ENCODE data around the gene ERCC4.
"Not testable (repeated sequence)": the region's sequence is repeated elsewhere in the genome, so short reads cannot be mapped to it uniquely, and the experiment has no call there.

ERCC4 gene
- 28.0 to 46.4 (median 32.8) reads per million in 4 experiments for total RNA-seq

DNA sequence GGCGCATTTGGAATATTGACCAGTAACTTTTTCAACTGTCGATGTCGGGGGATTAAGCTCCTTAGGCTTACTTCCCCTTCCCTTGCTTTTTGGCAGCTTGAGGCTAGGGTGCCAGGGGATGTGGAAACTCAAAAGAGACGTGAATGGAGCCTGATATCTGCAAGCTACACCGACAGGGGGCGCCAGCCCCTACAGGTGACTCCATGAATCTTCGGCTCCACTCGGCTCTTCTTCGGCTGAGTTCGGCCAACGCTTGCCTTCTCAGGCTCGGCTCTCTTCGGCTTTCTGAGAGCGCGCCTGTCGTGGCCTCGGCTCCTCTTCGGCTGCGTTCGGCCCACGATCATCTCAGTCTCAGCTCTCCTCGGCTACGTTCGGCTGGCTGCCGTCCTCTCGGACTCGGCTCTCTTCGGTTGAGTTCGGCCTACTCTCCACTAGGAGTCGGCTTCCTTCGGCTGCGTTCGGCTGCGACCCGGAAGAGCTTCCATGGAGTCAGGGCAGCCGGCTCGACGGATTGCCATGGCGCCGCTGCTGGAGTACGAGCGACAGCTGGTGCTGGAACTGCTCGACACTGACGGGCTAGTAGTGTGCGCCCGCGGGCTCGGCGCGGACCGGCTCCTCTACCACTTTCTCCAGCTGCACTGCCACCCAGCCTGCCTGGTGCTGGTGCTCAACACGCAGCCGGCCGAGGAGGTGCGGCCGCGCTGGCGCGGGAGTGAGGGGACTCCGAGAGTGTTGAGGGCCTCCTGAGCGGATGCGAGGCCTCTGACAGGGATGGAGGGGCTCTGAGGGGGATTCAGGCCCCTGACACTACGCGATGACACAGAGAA lies at the start of gene ERCC4:
Gene ERCC4 (plus strand): TSS at position 472 of the 827 bp plus-strand sequence. CDS start 12 bp downstream, at position 484.
- DNase-seq = peak; percentile 100

DNA sequence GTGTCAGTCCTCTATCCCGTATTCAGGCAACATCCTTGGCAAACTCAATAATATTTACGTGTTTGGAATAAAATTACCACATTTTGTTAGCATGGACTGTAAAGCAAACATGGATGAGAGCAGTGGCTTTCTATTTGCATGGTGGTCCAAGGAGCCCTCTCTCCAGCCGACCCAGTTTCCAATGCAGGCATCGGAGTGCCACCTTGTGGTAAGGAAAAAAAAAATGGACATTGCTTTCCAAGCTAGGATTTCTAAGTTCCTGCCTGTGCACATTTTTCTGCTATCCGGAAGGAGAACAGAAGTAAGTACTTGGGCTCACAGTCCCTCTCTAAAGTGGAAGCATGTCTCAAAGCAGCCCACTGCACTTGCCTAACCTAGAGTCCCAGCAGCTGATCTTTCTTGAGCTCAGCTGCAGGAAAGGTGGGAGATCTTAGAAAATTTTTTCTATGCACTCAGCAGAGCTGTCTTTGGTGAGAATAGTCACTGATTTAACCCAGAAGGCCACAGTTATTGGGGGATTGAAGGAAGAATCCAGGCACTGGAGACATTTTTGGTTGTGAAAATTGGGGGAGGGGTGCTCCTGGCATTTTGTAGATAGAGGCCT lies 46.0 kb upstream of the ERCC4 start:
- DNase-seq = no peak

DNA sequence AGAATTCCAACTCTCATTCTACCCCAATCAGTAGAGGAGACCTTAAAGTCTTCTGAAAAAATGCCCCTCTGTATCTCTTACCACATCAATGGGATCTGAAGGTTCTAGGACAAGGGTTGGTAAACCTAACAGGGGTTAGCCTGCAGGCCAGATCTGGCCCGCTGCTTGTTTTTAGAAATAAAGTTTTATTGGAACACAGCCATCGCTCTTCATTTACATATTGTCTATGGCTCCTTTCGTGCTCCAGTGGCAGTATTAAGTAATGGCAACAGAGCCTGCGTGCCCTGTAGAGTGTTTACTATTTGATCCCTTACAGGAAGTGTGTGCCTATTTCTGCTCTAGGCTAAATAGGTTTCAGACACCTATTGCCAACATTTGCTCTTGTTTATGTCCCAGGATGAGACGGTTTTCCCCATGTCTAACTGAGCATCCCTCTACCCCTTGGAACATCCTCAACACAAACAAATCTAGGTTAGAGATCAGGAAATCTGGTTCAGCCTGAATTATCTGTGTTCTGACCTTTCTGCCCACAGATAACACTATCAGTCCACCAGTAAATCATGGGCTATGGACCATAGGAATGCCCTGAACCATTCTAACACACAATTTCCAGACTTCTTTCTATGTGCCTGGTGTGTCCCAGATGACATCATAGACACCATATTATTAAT lies 44.2 kb upstream of the ERCC4 start:
- DNase-seq = no peak

DNA sequence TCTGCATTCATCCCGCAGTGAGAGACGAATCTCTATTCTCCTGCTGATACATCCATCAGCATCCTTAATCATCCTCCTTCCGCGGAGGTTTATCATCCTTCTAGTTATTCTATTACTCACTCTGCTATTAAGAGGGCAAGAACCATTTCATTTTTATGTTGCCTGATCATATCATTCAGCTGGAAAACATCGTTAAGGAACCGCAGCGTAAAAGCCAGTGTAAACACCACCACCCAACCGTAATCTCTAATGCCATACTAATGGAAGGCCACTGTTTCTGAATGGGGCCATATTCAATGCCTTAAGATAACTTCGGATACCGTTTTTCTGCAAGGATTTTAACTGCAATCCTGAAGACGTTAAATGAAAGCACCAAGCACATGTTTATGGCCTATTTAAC lies 36.7 kb upstream of the ERCC4 start:
- DNase-seq = no peak

DNA sequence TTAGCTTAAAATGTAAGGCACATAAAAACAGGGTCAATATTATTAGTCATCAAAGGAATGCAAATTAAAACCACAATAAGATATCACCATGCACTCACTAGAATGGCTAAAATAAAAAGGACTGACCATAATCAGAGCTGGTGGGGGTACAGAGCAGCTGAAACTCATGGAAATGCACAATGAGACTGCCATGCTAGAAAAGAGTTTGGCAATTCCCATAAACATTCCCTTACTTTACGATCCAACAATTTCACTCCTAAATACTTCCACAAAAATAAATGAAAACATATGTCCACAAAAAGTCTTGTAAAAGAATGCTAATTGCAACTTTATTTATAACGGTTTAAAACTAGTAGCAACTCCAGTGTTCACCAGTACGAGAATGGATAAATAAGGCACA lies 36.1 kb upstream of the ERCC4 start:
- DNase-seq = no peak

DNA sequence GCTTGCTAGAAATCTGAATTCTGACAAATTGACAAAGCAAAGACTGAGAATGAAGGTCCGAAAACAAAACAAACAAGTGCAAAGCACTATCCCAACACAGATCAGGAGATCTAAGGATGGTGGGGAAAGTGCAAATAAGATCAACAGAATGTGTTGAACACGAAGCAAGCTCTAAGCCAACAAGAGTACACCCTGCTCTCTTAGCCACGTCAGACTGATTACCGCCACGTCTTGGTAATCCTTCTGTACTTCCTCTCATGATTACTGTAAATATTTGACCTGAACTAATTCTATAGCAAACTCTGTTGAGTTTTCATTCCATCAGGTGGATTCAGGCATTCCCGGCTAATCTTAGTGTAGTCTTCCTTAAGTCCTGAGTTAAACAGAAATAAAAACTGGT lies 34.3 kb upstream of the ERCC4 start:
- no peak for DNase-seq

DNA sequence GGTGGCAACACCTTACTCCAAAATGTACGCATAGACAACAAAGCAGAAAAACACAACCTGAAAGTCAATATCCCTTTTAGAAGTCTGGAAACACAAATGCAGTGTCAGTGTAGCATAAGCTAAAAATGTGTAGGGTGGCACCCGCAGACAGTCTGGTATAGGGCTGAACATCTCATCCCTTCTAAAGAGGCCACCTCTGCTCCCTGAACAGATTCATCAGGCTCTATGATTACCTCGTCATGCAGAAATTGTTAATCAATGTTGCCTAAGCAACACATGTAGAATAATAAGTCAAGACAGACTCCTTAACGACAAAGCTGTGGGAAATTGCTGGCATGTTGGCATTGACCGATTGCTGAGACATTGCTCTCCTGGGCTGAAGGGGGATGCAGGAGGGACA lies 33.3 kb upstream of the ERCC4 start:
- DNase-seq = no peak

DNA sequence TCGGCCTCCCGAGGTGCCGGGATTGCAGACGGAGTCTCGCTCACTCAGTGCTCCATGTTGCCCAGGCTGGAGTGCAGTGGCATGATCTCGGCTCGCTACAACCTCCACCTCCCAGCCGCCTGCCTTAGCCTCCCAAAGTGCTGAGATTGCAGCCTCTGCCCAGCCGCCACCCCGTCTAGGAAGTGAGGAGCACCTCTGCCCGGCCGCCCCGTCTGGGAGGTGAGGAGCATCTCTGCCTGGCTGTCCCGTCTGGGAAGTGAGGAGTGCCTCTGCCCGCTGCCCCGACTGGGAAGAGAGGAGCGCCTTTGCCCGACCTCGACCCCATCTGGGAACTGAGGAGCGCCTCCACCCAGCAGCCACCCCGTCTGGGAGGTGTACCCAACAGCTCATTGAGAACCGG lies 30.6 kb upstream of the ERCC4 start:
- not testable (repeated sequence) for DNase-seq

DNA sequence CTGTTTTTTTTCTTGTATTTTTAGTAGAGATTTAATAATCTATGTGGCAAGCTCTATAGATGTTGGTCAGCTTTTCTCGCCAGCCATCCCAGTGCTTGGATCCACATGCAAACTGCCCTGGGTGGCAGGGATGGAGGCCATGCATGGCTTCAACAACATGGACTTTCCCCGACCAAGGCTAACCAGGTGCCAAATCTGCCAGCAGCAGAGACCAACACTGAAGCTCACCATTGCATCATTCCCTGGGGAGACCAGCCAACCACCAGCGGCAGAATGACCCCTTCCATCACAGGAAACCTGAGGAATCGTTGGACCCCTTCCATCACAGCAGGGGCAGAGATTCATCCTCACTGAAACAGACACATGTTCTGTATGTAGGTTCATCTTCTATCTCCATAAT lies 27.7 kb upstream of the ERCC4 start:
- no peak for DNase-seq

DNA sequence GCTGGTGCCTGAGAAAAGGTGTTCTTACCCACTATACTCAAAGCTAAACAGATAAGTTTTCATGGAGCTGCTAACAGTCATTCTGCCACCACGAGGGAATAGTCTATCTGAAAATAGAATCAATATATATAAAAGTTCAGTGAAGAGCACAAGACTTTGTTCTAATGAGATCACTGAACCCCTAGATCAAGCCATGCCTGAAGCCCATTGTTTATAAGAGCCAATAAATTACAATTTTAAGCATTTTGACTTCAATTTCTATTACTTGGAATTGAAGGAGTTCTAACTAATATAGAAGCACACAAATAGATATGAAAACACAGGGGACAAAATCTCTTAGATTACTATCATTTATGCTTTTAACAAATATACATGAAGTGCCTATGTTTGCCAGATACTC lies 24.4 kb upstream of the ERCC4 start:
- no peak for DNase-seq

DNA sequence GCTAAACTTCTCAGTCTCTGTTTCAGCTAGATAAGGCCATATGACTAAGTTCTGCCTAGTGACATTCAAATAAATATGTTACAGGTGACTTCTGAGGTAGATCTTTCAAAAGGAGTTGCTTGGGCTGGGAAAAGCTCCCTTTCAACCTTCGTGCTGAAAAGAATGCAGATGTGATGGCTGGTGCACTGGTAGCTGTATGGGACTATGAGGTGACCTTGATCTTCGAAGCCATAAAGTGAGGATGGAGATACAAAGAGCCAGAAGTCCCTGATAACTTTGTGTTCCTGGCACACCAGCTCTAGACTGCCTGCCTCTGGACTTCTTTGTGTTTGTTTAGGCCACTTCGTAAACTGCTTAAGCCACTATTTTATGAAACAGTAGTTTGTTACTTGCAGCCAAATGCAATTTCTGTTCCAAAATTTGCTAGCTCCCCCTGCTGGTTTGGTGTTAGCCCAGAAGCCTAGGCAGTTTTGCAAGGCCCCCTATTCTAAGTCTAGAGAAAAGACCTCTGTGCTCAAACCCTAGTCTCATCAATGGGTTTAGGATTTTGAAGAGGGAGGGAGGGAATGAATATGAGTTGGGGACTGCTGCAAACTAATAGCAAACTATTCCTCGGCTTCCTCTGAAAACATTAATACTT lies 23.3 kb upstream of the ERCC4 start:
- DNase-seq = no peak

DNA sequence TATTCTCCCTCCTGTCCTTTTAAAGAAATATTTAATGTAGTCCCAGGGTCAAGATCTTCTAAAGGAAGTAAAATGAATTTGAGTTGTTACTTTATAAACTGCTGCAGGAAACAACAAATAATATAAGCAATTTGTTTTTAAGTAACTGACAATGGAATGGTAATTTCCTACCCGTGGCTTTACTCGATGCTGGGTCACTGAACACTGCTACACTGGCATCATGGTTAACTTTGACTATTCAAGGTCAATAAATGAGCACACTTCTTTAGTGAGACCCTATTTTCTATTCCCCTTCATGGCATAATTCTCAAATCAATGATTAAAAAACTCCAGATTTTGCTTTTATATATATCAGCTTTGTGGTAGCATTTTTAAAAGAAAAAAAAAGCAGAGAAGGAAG lies 22.1 kb upstream of the ERCC4 start:
- DNase-seq = no peak

DNA sequence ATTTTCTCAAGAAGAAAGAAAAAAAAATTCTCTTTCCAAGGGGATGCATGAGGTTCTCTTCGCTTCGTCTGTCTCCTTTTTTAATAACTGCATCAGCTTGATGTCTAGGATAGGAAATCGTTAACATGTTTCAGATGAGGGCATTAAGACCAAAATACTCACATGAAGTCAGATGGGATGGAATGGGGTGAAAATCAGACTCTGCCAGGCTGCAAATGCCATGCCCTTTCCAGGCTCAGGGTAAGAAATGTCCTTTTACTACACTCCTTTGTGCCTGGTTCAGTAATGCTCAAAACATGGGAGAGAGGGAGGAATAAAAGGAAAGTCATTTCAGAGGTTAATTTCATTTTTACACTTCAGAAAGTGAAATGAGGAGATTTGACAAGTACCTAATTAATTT lies 21.7 kb upstream of the ERCC4 start:
- DNase-seq = no peak

DNA sequence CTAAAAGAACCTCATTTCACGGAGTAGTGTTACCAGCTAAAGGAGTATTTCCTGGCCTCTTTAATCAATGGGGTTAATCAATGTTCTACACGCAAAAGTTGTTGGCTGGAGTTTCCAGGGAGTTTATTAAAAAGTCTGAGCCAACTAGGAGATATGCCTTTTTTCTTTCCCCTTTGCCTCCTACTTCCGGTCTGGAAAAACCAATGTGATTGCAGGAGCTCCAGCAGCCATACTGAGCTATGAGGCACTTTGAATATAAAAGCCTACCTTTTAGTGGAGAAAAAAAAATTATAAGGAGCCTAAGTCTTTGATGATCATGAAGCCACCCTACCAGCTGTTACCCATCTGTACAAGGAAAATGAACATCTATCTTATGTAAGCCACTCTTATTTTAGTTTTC lies 17.9 kb upstream of the ERCC4 start:
- DNase-seq = no peak

DNA sequence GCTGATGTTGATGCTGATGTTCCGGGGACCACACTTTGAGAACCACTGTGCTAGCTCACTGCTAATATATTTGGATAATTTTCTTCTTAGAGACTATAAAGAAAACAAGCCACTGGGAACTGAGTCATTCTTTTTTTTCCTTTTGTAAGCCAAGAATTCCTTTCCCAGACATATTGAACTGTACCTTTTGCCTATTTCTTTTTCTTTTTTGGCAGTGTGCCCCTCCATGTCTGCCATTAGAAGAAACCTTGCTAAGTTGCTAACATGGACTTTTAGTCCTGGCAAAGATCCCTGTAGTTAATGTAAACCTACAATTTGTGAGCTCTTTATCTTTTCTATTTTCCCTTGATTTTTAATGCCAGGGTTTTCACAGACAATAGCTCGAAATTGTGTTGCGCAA lies 17.3 kb upstream of the ERCC4 start:
- DNase-seq = no peak

DNA sequence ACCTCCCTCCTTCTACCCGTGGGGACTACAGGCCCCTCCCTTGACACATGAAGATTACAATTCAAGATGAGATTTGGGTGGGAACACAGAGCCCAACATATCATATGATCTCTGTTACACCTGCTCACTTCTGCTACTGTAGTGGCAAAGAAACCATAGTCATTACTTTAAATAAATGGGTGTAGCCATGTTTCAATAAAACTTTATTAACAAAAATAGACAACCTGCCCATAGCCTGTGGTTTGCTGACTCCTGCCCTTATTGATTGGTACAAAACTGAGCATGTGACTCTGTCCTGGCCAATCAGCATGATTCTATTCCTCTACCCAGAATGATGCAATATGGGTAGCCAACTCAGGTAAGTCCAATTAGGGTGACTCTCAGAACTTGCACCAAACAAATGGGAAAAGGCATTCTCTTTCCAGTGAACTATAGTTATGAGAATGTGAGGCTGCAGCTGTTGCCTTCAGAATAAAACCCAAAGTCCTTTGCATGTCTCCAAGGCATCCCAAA lies 15.7 kb upstream of the ERCC4 start:
- DNase-seq = no peak

DNA sequence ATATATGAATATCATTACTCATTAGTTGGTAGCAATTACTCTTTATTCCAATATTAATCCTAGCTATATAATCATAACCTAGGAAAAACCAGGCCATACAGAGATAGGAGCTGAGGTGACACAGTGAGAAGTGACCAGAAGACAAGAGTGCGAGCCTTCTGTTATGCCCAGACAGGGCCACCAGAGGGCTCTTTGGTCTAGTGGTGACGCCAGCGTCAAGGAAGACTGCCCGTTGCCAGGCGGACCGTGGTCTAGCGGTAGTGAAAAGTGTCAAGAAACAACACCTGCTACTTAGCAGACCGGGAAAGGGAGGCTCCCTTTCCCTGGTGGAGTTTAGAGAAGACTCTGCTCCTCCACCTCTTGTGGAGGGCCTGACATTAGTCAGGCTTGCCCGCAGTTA lies 15.1 kb upstream of the ERCC4 start:
- not testable (repeated sequence) for DNase-seq

DNA sequence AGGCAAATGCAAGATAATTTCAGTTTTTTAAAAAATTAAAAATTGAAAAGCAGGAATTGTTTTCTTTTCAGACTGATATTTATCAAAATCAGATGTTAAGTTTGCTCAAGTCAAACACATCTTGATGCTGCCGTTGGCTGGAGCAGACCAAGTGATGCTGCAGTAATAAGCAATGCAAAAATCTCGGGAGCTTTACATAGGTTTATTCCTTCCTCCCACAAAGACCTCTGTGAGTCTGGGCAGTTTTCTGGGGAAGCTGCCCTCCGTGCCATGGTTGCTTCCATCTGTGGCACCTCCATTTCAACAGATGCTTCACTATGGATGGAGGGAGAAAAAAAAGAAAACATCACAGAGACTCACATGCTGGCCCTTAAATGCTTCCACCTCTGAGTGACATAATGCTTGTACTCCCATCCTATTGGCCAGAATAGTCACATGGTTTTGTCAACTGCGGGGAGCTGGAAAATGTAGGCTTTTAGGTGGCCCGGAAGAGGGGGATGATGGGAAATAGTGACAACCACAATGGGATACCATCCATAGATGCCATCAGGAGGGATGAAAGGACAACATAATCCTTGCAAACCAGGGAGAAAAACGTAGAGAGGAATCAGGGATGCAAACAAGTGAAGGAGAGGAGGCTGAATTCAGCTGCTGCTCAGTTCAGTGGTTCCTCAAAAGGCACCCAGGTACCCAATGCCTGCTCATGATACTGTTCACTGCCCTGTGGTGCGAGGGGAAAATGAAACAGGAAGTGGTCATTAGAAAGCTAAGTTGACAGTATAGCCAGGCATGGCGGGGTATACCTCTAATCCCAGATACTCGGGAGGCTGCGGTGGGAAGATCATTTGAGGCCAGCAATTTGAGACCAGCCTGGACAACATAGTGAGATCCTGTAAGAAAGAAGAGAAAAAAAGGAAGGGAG lies 13.5 kb upstream of the ERCC4 start:
- no peak for DNase-seq

DNA sequence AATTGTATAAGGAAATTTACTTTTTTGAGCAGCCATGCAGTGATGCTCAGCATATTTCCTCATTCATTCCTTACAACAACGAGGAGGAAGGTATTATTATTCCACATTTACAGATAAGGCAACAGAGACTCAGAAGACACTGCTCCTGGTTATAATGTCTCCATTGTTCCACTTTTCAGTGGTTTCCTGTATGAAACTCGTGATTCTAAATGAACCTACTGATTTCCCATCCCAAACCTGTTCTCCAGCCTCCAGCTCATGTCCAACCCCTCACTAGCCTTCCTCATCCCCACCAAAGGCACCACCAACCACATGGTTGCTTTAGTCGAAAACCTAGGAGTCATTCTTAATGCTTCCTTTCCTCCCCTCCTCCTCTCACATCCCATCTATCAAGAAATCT lies 12.5 kb upstream of the ERCC4 start:
- no peak for DNase-seq

DNA sequence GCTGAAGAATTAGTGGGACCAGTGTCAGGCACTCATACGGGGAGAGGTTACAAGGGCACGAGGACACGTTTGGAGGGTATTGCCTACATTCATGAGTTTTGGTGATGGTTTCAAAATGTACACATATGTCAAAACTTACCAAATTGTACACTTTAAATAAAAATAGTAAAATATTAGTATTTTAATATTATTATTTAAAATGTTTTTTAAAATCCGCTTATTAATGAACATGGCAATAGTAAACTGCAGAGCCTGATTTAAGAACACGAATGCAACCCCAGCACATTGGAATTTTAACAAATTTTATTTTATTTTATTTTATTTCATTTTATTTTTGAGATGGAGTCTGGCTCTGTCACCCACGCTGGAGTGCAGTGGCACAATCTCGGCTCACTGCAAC lies 10.9 kb upstream of the ERCC4 start:
- DNase-seq = no peak

DNA sequence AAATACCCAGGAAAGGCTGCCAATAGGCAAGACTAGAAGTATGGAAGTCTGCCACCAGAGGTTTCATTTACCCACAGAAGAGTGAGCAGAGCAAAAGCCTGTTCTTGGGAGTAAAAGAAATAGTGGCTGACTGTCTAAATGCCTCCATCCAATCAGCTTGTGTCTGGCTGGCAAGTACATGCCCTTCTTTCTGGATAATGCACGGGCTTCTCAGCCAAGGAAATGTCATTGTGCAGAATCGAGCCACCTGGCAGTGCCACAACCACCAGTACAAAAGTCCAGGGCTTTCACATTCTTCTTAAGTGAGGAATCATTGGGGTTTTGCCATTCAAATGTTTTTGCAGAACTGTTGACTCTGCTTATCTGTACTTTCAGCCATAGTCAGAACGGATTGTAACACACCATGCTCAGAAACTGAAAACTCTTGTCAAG lies 10.1 kb upstream of the ERCC4 start:
- DNase-seq = no peak

DNA sequence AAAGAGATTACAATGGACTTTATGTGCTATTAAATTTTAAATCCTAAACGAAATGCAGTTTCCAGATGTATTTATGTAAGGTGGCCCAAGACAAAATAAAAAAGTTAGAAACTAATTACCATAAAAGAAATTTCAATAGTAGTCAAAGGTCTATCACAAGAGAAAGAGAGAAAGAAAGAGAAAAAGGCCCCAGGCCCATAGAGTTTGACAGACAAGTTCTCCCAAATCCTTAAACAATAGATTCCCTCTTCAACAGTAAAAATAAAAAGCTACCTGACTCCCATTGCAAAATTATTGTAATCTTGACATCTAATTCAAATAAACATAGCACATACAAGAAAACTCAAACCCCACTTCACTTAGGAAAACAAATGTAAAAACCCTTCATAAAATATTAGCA lies 8.6 kb upstream of the ERCC4 start:
- no peak for DNase-seq

Data from effector CD8-positive, alpha-beta T cell (primary cell).